ENCODE data around the gene MRPS15.

Gene MRPS15

GRCh38 chr1:36458910-36459309 lies 5.3 kb downstream of the MRPS15 start:
- Histone ChIP-seq H3K18ac (ENCODE audit: low read length) (no peak overlapping the region), H2BK5ac (ENCODE audit: low read length) (no peak overlapping the region), H3K36me3 (replicated peaks in 1 of 2; ENCODE audit: control insufficient read depth in 2 of 2, insufficient read depth in 2 of 2, low read length in 2 of 2) (peaks cover 55 to 80% of the 10 kb centered on the region in 2 donors), H3K9ac (ENCODE audit: low read depth, low read length, poor library complexity) (no peak overlapping the region), H3K4me3 (ENCODE audit: low read length in 2 of 2) (no peak overlapping the region), H3K27me3 (ENCODE audit: control insufficient read depth in 3 of 3, insufficient read depth in 3 of 3, low read depth in 1 of 3, low read length in 3 of 3) (no peaks in the 10 kb centered on the region), H3K14ac (ENCODE audit: low read length) (no peak overlapping the region), H3K23ac (ENCODE audit: low read depth, low read length, poor library complexity) (no peak overlapping the region), H4K8ac (ENCODE audit: low read depth, low read length) (no peak overlapping the region), H4K91ac (ENCODE audit: low read depth, low read length, poor library complexity) (no peak overlapping the region), H3K4ac (ENCODE audit: low read length) (no peak overlapping the region), H3K27ac (replicated peaks; ENCODE audit: low read length) (no peak overlapping the region), H2AFZ (ENCODE audit: low read length) (no peak overlapping the region), H2BK15ac (ENCODE audit: low read length) (no peak overlapping the region), H2AK5ac (ENCODE audit: low read depth, low read length) (no peak overlapping the region), H2BK12ac (ENCODE audit: low read length) (no peak overlapping the region), H3K9me3 (replicated peaks in 1 of 2; ENCODE audit: control insufficient read depth in 2 of 2, insufficient read depth in 1 of 2, low read depth in 1 of 2, low read length in 2 of 2) (no peaks in the 10 kb centered on the region), H2BK120ac (ENCODE audit: low read depth, low read length) (no peak overlapping the region), H3K4me2 (ENCODE audit: insufficient read depth, low read length, poor library complexity, severe bottlenecking) (no peak overlapping the region), H3K4me1 (ENCODE audit: control insufficient read depth in 2 of 2, insufficient read depth in 1 of 2, low read depth in 1 of 2, low read length in 2 of 2) (peaks cover 0 to 2% of the 10 kb centered on the region in 2 donors), H3K79me1 (ENCODE audit: low read depth, low read length) (peaks cover 4% of the 10 kb centered on the region)
- no CpG with 5 or more reads among the region's 3 CpGs for WGBS, 2 donors (ENCODE audit: extremely low coverage in 2 of 2, insufficient read length in 2 of 2, insufficient replicate concordance in 1 of 2)
- DNase-seq (ENCODE audit: low spot score): no peak

- H3K4me1 ChIP-seq (ENCODE audit: control insufficient read depth in 2 of 2, insufficient read depth in 1 of 2, low read depth in 1 of 2, low read length in 2 of 2): no peaks in the 10 kb centered on the region
- H2BK5ac ChIP-seq (ENCODE audit: low read length): no peak overlapping the region
- H3K4ac ChIP-seq (ENCODE audit: low read length): no peak overlapping the region
- H3K4me3 ChIP-seq (ENCODE audit: low read length in 2 of 2): no peak overlapping the region
- no peak overlapping the region for H2BK120ac ChIP-seq (ENCODE audit: low read depth, low read length)
- H3K79me1 ChIP-seq (ENCODE audit: low read depth, low read length): peaks cover 4% of the 10 kb centered on the region
- H3K9me3 ChIP-seq (replicated peaks in 1 of 2; ENCODE audit: control insufficient read depth in 2 of 2, insufficient read depth in 1 of 2, low read depth in 1 of 2, low read length in 2 of 2): no peaks in the 10 kb centered on the region
- no peak overlapping the region for H4K8ac ChIP-seq (ENCODE audit: low read depth, low read length)
- H2AFZ ChIP-seq (ENCODE audit: low read length): no peak overlapping the region
- H3K4me2 ChIP-seq (ENCODE audit: insufficient read depth, low read length, poor library complexity, severe bottlenecking): no peak overlapping the region
- H4K91ac ChIP-seq (ENCODE audit: low read depth, low read length, poor library complexity): no peak overlapping the region
- no peak for DNase-seq (ENCODE audit: low spot score)
- no peak overlapping the region for H2BK12ac ChIP-seq (ENCODE audit: low read length)
- peaks cover 55 to 83% of the 10 kb centered on the region in 2 donors for H3K36me3 ChIP-seq (replicated peaks in 1 of 2; ENCODE audit: control insufficient read depth in 2 of 2, insufficient read depth in 2 of 2, low read length in 2 of 2)
- H3K27me3 ChIP-seq (ENCODE audit: control insufficient read depth in 3 of 3, insufficient read depth in 3 of 3, low read depth in 1 of 3, low read length in 3 of 3): no peaks in the 10 kb centered on the region
- no CpG with 5 or more reads among the region's 5 CpGs for WGBS, 2 donors (ENCODE audit: extremely low coverage in 2 of 2, insufficient read length in 2 of 2, insufficient replicate concordance in 1 of 2)
- no peak overlapping the region for H2BK15ac ChIP-seq (ENCODE audit: low read length)
- no peak overlapping the region for H3K14ac ChIP-seq (ENCODE audit: low read length)
- no peak overlapping the region for H3K18ac ChIP-seq (ENCODE audit: low read length)
- H2AK5ac ChIP-seq (ENCODE audit: low read depth, low read length): no peak overlapping the region
- H3K27ac ChIP-seq (replicated peaks; ENCODE audit: low read length): no peak overlapping the region
- no peak overlapping the region for H3K23ac ChIP-seq (ENCODE audit: low read depth, low read length, poor library complexity)
- H3K9ac ChIP-seq (ENCODE audit: low read depth, low read length, poor library complexity): no peak overlapping the region
Observed at GRCh38 chr1:36457691-36458090, 6.5 kb downstream of the MRPS15 start.

GRCh38 chr1:36456391-36456928 lies 7.7 kb downstream of the MRPS15 start:
- no peak overlapping the region for H3K18ac ChIP-seq (ENCODE audit: low read length)

GRCh38 chr1:36455386-36455785 lies 8.8 kb downstream of the MRPS15 start:
- Histone ChIP-seq H4K91ac (ENCODE audit: low read depth, low read length, poor library complexity) (no peak overlapping the region), H3K36me3 (replicated peaks in 1 of 2; ENCODE audit: control insufficient read depth in 2 of 2, insufficient read depth in 2 of 2, low read length in 2 of 2) (peaks cover 36 to 62% of the 10 kb centered on the region in 2 donors)
- WGBS, 2 donors (ENCODE audit: extremely low coverage in 2 of 2, insufficient read length in 2 of 2, insufficient replicate concordance in 1 of 2): no CpG with 5 or more reads among the region's 1 CpG

More at GRCh38 chr1:36456391-36456928, 7.7 kb downstream of the MRPS15 start:
- Histone ChIP-seq H3K27ac (replicated peaks; ENCODE audit: low read length) (no peak overlapping the region), H2BK120ac (ENCODE audit: low read depth, low read length) (no peak overlapping the region), H2AK5ac (ENCODE audit: low read depth, low read length) (no peak overlapping the region), H3K9me3 (replicated peaks in 1 of 2; ENCODE audit: control insufficient read depth in 2 of 2, insufficient read depth in 1 of 2, low read depth in 1 of 2, low read length in 2 of 2) (no peaks in the 10 kb centered on the region), H3K9ac (ENCODE audit: low read depth, low read length, poor library complexity) (no peak overlapping the region), H3K4ac (ENCODE audit: low read length) (no peak overlapping the region), H3K4me1 (ENCODE audit: control insufficient read depth in 2 of 2, insufficient read depth in 1 of 2, low read depth in 1 of 2, low read length in 2 of 2) (no peaks in the 10 kb centered on the region), H3K36me3 (replicated peaks in 1 of 2; ENCODE audit: control insufficient read depth in 2 of 2, insufficient read depth in 2 of 2, low read length in 2 of 2) (peaks cover 46 to 72% of the 10 kb centered on the region in 2 donors), H4K8ac (ENCODE audit: low read depth, low read length) (no peak overlapping the region), H4K91ac (ENCODE audit: low read depth, low read length, poor library complexity) (no peak overlapping the region), H2AFZ (ENCODE audit: low read length) (no peak overlapping the region), H2BK5ac (ENCODE audit: low read length) (no peak overlapping the region), H3K27me3 (ENCODE audit: control insufficient read depth in 3 of 3, insufficient read depth in 3 of 3, low read depth in 1 of 3, low read length in 3 of 3) (no peaks in the 10 kb centered on the region), H3K79me1 (ENCODE audit: low read depth, low read length) (no peaks in the 10 kb centered on the region), H2BK15ac (ENCODE audit: low read length) (no peak overlapping the region), H3K4me2 (ENCODE audit: insufficient read depth, low read length, poor library complexity, severe bottlenecking) (no peak overlapping the region), H3K23ac (ENCODE audit: low read depth, low read length, poor library complexity) (no peak overlapping the region), H3K14ac (ENCODE audit: low read length) (no peak overlapping the region), H2BK12ac (ENCODE audit: low read length) (no peak overlapping the region), H3K4me3 (ENCODE audit: low read length in 2 of 2) (no peak overlapping the region)
- DNase-seq (ENCODE audit: low spot score): no peak

More at GRCh38 chr1:36455386-36455785, 8.8 kb downstream of the MRPS15 start:
- Histone ChIP-seq H3K27me3 (ENCODE audit: control insufficient read depth in 3 of 3, insufficient read depth in 3 of 3, low read depth in 1 of 3, low read length in 3 of 3) (no peaks in the 10 kb centered on the region), H3K18ac (ENCODE audit: low read length) (no peak overlapping the region), H3K79me1 (ENCODE audit: low read depth, low read length) (no peaks in the 10 kb centered on the region), H2BK5ac (ENCODE audit: low read length) (no peak overlapping the region), H2BK15ac (ENCODE audit: low read length) (no peak overlapping the region), H3K4me2 (ENCODE audit: insufficient read depth, low read length, poor library complexity, severe bottlenecking) (no peak overlapping the region), H3K9me3 (replicated peaks in 1 of 2; ENCODE audit: control insufficient read depth in 2 of 2, insufficient read depth in 1 of 2, low read depth in 1 of 2, low read length in 2 of 2) (no peaks in the 10 kb centered on the region), H2AK5ac (ENCODE audit: low read depth, low read length) (no peak overlapping the region), H2AFZ (ENCODE audit: low read length) (no peak overlapping the region), H3K9ac (ENCODE audit: low read depth, low read length, poor library complexity) (no peak overlapping the region), H3K27ac (replicated peaks; ENCODE audit: low read length) (no peak overlapping the region), H3K23ac (ENCODE audit: low read depth, low read length, poor library complexity) (no peak overlapping the region), H2BK120ac (ENCODE audit: low read depth, low read length) (no peak overlapping the region), H4K8ac (ENCODE audit: low read depth, low read length) (no peak overlapping the region), H2BK12ac (ENCODE audit: low read length) (no peak overlapping the region), H3K4me3 (ENCODE audit: low read length in 2 of 2) (no peak overlapping the region), H3K4me1 (ENCODE audit: control insufficient read depth in 2 of 2, insufficient read depth in 1 of 2, low read depth in 1 of 2, low read length in 2 of 2) (no peaks in the 10 kb centered on the region), H3K4ac (ENCODE audit: low read length) (no peak overlapping the region), H3K14ac (ENCODE audit: low read length) (no peak overlapping the region)
- no peak for DNase-seq (ENCODE audit: low spot score)

All from neuronal stem cell (in vitro differentiated cells).